SU-DHL-6 (cell line): ENCODE data around the gene ATP5F1D.

Experiments
- EZH2phosphoT487 ChIP-seq: fragments of 200-600 bp; sonication (generic), shearing (Covaris generic); conservative IDR thresholded peaks from 2 replicates; pipeline ENCODE4 v1.6.1; 2018; ENCODE audit warnings: mild to moderate bottlenecking, antibody characterized with exemption, low read length, moderate library complexity, mixed read lengths
- TF ChIP-seq, protein P1 (sequence below): fragments of 200-600 bp; sonication (generic); IDR thresholded peaks from one replicate; pipeline ENCODE4 v1.5.1; 2017; ENCODE audit warnings: antibody characterized with exemption, mild to moderate bottlenecking, low read length, moderate library complexity; ENCODE audit not compliant: insufficient read depth, poor library complexity, severe bottlenecking

DNA sequence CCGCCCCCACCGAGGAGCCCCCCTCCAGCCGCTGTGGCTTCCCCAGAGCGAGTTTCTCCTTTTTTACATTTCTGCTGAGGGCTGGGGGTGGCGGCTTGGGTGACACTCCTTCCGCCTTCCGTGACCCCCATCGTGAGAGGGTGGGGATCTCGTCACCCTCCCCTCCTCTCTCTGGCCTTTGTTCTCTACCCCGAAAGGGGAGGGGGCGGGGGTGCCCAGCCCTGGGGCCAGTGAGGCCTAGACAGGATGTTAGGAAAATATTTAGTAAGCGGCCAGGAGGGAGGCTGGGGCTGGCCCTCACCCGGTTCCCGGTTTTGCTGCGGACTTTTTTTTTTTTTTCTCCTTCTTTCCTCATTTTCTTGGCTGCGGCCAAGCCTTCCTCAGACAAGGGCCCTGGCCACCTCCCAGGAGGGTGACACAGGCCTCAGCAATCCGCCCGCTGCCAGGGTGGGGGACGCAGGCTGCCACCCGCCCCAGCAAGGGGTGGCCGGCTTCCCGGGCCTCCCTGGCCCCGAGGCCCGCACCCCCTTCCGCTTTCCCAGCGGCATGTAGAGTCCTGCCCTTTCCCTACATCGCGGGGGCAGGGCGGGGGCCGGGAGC, 10.8 kb downstream of the ATP5F1D start:
- TF ChIP-seq, protein P1, sequence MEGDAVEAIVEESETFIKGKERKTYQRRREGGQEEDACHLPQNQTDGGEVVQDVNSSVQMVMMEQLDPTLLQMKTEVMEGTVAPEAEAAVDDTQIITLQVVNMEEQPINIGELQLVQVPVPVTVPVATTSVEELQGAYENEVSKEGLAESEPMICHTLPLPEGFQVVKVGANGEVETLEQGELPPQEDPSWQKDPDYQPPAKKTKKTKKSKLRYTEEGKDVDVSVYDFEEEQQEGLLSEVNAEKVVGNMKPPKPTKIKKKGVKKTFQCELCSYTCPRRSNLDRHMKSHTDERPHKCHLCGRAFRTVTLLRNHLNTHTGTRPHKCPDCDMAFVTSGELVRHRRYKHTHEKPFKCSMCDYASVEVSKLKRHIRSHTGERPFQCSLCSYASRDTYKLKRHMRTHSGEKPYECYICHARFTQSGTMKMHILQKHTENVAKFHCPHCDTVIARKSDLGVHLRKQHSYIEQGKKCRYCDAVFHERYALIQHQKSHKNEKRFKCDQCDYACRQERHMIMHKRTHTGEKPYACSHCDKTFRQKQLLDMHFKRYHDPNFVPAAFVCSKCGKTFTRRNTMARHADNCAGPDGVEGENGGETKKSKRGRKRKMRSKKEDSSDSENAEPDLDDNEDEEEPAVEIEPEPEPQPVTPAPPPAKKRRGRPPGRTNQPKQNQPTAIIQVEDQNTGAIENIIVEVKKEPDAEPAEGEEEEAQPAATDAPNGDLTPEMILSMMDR = no peak
- TF ChIP-seq EZH2phosphoT487 = no peak
